ENCODE results near the gene WDR74.
A peak's percentile ranks its signal among the peaks of the same experiment; 100 is the strongest.
"Not testable (repeated sequence)": the region's sequence is repeated elsewhere in the genome, so short reads cannot be mapped to it uniquely, and the experiment has no call there.

WDR74 gene

GRCh38 chr11:62859281-62859703, 19.9 kb upstream of the WDR74 start:
- DNase-seq = not testable (repeated sequence)

DNA sequence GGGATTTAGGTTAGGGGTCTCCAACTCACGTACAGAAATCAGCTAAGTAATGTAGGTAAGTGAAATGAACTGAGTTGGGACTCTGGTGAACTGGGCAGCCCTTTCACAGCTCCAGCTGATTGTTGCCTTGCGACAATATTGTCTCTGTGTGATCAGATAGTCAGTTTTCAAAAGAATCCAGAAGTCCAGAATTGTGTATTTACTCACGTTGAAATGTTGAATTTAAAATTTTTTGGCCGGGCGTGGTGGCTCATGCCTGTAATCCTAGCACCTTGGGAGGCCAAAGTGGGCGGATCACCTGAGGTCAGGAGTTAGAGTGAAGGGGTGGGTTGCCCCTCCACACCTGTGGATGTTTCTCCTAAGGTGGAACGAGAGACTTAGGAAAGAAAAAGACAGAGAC, 18.8 kb upstream of the WDR74 start:
- no peak for DNase-seq

DNA sequence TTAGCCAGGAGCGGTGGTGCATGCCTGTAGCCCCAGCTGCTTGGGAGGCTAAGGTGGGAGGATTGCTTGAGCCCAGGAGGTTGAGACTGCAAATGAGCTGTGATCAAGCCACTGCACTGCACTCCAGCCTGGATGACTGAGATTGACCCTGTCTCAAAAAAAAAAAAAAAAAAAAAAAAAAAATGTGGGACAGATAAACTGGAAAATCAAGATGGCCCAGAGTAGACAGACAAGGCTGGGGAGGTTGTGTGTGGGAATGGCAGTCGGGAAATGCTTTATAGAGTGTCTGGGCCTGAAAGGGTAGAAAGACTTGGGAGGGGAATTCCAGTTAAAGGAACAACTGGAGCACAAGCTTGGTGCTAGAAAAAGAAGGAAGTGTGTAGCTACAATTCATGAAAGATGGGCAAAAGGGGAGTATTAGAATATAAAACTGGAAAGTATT, 18.2 kb upstream of the WDR74 start:
- no peak for DNase-seq

DNA sequence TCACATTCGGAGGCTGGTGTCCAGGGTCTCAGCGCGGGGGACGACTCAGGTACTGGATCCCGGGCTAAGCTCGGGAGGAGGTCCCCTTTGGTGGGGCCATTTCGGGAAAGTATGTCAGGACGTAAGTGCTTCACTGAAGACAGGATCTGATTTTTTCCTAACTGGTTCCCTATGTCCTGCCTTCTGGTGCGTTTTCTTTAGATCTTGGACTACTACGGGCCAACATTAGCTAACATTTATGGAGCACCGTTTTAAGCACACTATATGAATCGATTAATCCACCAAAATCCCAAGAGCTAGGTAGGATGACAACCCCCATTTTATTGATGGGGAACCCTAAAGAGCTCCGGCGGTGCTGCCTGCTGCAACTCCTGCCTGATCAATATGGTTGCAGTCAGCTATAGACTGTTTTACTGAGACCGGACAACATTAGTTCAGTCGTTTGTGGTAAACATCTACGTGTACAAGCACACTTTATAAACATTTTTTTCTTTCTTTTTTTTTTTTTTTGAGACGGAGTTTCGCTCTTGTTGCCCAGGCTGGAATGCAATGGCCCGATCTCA, 17.0 kb upstream of the WDR74 start:
- no peak for DNase-seq

- peak; percentile 97 for DNase-seq
Measured at GRCh38 chr11:62855571-62856332, 16.4 kb upstream of the WDR74 start.

DNA sequence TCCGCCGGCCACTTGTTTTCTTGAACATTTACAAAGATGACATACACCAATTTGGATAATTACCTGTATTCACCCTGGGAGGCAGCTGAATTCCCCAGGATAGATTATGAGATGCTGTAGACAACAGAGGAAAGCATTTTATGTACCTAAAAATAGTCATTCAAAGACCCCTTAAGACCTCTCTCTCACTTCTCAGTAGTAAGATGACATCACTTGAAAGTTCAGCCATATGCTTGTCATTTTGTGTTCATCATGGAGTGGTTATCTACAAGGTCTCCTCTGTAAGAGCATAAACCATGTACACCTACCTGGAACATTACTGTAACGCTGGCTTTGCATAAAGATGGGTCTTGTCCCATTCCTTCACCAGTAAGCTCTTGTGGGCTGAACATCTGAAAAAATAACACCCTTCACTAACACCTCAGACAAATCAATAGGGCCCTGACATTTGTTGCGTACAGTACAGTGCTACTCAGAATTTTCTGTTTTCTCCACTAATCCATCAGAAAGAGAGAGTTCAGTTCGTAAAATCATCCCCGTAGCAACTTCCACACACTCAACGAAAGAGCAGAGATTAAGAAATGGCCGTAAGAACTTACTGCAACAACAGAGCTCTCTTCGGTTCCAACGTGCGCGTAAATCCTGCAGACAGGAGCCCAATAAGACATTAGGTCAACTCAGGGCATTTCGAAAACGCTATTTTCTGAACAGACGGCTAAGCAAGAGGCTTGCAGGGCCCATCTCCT, 15.6 kb upstream of the WDR74 start:
- no peak for DNase-seq

DNA sequence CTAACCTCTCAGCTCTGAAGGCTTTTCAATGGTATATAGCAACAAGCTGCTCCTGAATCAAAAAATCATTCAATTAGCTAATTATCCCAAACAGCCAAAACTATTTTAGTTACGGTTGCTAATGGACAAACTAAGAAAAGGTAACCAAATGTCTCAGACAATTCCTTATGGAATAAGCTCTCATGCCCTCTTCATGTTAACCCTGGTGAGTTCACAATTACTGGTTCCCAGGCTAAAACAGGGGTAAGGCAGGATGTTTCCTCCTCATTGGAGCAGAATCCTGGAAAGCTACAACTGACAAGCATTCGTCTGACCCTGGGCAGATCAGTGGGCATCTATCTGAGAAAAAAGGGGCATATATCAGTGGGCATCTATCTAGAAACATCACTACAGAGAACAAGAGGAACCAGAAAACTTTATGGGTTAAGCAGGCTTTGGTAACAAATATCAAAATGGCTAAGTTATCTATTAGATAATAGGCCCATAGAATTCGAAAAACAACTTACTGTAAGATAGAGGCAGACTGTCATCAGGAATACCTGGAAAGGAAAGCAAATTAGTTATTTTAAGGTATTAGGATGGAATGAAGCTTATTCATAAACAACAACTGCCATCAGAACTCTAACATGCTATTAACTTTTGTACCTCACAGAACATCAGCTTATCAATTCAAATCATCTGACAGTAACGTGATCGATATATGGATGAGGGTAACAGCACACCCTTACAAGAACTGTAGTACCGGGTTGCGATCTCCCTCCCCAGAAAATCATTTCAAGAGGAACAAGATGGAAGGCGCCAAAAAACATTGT, 14.8 kb upstream of the WDR74 start:
- no peak for DNase-seq

GRCh38 chr11:62853279-62853965, 14.0 kb upstream of the WDR74 start:
- no peak for DNase-seq

DNA sequence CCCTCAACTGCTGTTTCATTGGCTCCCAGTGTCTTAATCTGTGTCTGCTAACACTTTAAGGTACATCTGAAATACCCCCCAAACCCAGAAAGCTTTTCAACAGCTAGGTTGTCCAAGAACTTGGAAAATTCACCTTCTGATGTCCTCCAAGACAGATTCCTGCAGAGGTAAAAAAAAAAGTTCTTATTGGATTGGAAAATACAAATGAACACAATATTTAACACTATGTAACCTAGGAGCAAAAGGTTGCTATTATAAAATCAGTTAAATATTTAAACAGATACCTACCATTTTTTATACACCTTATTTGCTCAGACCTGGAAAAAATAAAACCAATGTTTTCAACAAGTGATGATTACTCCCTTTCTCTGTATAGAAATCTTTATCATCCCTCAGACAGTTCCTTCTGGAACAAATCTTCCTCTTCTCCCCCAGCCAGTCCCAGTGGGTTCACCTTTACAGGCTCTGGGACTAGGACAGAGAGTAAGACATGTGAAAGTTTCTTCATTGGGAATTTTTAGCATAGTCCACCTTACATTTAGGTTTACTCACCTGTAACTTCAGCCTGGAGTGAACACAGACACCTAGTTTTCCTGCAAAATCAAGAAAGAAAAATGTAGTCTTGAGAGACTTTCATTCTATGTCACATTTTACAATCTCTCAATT, 13.3 kb upstream of the WDR74 start:
- no peak for DNase-seq

DNA sequence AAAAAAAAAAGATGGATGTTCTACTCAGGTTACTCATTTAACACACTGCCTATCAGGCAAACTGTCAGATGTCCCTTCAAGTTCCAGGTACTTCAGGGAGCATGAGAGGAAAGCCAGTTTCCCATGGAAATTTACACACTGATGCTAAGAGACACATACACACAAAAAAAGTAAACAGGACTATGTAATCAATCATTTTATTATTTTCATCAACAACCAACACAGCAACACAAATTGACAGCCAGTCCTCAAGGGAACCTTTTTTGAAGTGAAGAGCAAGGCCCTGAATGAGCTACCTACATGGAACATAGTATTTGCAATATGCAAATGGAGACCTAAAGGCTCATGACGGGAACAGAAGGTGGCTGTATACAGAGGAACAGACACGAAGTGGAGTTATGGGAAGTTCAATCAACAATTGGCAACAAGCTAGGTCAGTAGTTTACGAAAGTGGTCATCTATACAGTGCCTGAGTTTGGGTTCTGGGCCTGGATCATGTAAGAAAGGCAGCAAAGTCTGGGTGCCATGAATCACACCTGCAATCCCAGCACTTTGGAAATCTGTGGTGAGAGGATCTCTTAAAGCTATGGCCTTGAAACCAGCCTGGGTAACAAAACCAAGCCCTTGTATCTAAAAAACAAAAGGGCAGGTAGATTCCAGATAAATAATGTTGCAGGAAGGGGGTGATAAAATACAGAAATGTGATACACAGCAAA, 12.6 kb upstream of the WDR74 start:
- no peak for DNase-seq

GRCh38 chr11:62850911-62851806, 11.8 kb upstream of the WDR74 start:
- DNase-seq = no peak

DNA sequence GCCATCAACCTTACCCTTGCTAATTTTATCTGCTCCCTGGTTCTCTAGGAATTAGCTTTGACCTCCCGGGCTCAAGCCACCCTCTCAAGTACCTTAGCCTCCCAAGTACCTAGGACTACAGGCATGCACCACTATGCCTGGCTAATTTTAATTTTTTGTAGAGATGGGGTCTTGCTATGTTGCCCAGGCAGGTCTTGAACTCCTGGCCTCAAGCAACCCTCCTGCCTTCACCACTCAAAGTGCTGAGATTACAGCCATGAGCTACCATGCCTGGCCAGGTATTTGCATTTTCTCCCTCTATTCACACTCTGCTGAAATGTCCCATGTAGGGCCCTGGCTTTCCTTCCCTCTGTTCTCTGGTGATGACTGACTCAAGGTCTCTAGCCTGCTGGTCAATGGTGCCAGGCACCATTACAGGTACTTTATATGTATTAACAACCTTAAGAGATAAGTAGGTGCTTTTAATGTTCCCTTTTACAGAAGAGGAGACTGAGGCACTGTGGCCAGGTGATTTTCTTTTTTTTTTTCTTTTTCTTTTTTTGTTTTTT, 8.5 kb upstream of the WDR74 start:
- no peak for DNase-seq

- no peak for DNase-seq
Measured at GRCh38 chr11:62846177-62846576, 6.8 kb upstream of the WDR74 start.

DNA sequence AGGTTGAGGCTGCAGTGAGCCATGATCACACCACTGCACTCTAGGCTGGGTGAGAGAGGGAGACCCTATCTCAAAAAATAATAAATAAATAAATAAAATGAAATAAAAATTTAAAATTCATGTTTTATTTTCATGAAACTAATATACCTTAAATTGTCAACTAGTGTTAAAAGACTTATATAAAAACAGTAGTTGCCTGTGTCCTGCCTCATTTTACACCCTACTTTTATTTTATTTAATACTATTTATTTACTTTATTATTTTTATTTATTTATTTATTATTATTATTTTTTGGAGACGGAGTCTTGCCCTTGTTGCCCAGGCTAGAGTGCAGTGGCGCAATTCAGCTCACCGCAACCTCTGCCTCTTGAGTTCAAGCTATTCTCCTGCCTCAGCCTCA, 4.8 kb upstream of the WDR74 start:
- DNase-seq = no peak

DNA sequence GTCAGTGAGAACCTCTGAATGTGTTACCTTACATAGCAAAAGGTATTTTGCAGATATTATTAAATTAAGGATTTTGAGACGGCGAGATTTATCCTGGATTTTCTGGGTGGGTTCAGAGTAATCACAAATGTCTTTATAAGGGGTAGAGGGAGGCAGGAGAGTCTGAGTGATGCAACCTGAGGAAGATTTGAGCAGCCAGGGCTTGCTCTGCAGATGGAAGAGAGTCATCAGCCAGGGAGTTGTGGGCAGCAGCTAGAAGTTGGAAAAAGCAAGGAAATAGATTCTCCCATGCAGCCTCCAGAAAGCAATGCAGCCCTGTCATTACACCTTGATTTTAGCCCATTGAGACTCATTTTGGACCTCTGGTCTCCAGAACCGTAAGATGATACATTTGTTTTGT, 4.1 kb upstream of the WDR74 start:
- DNase-seq = no peak

DNA sequence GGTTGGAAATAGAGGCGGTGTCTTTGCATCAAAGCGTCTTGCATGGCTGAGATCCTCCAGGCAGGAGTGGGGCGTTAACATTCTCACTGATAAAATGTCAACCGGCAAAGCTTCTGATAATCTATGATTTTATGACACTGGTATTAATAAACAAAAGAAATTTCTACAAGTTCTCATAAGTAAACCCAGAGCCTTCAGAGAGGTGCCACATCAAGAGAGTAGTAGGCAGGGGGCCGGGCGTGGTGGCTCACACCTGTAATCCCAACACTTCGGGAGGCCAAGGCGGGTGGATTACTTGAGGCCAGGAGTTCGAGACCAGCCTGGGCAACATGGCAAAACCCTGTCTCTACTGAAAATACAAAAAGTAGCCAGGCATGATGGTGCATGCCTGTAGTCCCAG, 3.5 kb upstream of the WDR74 start:
- not testable (repeated sequence) for DNase-seq

GRCh38 chr11:62842171-62842741, 2.9 kb upstream of the WDR74 start:
- no peak for DNase-seq

DNA sequence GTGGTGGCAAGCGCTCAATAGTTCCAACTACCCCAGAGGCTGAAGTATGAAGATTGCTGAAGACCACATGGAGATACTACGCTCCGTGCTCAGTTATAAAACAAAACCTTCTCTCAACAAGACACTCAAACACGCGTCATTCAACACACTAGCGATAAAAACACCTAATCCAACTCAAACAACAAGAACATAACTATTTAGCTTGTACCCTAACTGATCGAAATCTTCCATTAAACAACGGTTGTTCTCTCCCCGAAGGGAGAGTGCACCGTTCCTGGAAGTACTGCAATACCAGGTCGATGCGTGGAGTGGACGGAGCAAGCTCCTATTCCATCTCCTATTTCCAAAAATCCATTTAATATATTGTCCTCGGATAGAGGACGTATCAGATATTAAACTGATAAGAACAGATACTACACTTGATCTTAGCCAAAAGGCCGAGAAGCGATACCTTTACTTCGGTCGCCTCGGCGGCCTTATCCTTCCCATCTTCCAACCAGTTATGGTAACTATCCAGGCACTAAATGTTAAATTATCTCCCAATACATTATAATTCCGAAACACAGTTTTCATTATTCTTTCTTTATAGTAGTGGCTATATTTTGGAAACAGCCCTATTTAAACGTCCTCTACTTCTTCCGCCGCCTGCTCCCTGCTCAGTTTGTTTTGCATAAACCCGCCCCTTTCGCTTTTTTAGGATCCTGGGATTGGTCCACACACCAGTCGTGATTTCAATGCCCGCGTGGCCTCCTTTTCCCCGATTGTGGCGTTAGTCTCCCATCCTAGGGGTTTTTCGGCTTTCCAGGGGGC, 2.2 kb upstream of the WDR74 start:
- peak; percentile 94 for DNase-seq
